GM18526 (cell line): Measurements from ENCODE around the gene HDAC4.

Experiments
- POLR2A ChIP-seq: IDR thresholded peaks from 3 replicates; pipeline ENCODE4 v1.6.1; 2011; ENCODE audit not compliant: insufficient read length; ENCODE audit errors: extremely low read depth

HDAC4 gene

GRCh38 chr2:239293775-239294430 lies 106.9 kb downstream of the HDAC4 start:
- TF ChIP-seq POLR2A, result no peak

GRCh38 chr2:239292959-239293774 lies 107.7 kb downstream of the HDAC4 start:
- TF ChIP-seq POLR2A, result no peak

GRCh38 chr2:239292531-239292930 lies 108.3 kb downstream of the HDAC4 start:
- no peak for TF ChIP-seq POLR2A

GRCh38 chr2:239291475-239292350 lies 109.1 kb downstream of the HDAC4 start:
- TF ChIP-seq POLR2A, result no peak

DNA sequence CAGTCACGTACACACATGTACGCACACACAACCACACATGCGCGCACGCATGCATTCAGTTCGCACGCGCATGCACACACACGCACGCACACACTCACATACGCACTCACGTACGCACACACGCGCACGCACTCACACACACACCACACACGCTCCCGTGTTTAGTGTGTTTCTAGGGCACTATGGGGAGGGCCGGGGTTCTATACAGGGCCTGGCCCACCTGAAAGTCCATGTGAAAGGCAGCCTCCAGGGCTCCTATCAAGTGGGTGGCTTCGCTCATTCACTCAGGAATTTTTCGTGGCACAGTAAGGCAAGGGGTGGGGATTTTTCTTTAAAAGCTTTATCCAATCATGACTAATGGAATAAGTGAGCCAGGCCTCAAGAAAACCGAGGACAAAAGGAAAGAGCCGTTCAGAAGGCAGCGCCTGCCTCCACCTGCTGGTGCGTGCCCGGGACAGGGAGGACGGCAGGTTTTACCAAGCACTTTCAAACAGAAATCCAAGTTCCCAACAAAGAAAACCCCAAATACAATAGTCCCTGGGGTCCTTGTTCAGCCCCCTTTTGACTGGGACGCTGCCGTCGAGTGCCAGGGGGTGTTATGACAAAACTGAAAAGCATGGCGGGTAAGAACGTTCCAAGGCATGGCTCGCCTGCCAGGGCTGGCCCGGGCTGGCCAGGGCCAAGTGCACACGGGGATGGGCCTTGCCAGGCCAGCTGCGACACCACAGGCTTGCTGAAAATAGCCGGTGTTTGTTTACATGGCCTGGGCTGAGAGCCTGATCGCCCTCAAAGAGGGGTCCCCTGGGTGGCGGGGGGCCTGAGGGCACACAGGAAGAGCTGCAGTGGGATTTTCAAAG lies 110.0 kb downstream of the HDAC4 start:
- TF ChIP-seq POLR2A, result no peak

GRCh38 chr2:239289545-239289944 lies 111.3 kb downstream of the HDAC4 start:
- no peak for TF ChIP-seq POLR2A

DNA sequence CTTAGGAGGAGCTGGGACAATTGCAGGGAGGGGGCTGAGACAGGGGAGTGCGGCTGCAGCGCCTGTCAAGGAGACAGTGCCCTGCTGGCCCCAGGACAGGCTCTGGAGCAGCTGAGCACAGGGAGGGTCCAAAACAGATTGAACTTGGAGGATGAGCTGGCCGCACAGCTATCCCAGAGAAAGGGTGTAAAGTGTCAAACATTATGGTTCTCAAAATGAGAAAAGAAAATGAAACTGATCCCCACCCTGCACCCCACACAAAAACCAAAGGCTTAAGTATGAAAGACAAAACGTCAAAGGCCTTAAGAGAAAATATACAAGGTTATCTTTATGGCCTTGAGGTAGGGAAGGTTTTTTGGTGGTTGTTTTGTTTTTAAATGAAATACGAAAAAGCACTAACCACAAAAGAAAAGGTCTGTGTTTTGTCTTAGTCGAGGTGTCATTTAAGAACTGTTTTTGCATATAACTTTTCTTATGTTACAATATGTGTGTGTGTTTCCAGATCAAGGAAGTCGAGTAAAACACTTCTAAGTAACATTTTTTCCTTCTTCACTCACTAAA lies 111.8 kb downstream of the HDAC4 start:
- no peak for TF ChIP-seq POLR2A

DNA sequence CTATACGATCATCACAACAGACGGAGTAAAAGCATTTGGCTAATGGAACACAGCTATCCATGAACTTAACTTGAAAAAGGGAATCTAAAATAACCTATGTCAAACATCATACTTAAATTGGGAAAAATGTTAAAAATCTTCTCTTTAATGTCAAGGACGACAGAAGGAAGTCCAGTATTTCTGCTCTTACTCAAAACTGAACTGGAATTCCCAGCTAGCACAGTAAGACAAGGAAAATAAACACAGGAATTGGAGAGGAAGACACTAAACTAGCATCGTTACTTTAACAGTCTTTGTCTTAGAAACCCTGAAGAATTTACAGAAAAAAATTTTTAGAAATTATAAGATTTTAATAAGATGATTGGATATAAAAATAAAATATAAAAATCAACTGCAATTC lies 112.6 kb downstream of the HDAC4 start:
- no peak for TF ChIP-seq POLR2A

- TF ChIP-seq POLR2A, result no peak
Measured at GRCh38 chr2:239287461-239287860, 113.4 kb downstream of the HDAC4 start.

DNA sequence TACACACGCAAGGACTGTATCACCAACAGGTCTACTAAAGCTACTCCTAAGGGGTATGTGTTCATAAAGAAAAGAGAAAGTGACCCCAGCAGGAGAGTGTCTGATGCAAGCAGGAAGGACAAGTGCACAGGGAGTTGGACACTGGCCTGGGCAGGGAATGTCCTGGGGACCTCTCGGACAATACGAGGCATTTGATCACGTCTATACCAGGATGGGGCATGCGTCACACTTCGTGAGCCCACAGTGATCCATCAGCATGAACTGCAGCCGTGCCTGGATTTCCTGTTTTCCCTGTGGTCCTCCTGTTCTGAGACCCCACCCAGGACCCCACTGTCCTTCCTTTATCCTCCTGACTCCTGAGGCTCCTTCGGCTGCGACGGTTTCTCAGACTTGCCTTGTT lies 113.9 kb downstream of the HDAC4 start:
- TF ChIP-seq POLR2A, result no peak

GRCh38 chr2:239285932-239286230 lies 114.9 kb downstream of the HDAC4 start:
- TF ChIP-seq POLR2A, result no peak

DNA sequence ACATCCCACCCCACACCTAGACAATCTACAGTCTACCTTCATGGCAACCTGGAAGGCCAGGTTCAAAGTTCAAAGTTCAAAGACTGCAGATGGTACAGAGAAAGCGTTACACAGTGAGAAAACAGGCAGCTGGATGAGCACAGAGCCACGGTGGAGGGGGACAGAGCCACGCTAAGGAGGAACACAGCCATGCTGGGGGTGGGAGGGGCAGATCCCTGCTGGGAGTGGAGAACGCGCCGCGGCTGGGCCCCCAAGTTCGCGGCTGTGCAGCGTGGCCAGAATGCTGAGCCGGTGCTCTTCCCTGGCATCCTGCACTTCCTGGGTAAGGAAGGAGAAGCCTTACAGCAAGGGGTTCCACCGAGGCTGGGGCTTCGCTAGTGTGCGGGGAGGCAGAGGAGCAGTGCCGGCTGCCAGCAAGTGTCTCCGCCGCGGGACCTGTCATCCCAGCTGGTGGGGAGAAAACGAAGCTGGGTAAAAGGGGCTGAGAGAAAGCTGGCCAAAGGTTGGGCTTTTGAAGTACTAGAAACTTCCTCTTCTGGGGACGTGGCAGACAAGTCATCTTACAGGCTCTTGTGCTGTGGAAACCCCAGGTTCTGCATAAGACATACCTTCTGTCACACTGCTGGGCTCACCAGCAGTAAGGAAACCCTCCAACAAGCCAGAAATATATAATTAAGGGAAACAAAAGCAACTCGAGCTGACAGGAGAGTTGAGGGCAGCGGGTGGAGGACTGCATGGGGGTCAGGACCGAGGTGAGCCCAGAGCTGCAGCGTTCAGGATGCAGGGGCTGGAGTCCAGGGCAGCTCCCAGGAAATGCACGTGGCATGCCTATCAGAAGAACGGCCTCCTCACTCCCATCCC lies 115.5 kb downstream of the HDAC4 start:
- TF ChIP-seq POLR2A, result no peak

GRCh38 chr2:239283961-239284795 lies 116.6 kb downstream of the HDAC4 start:
- TF ChIP-seq POLR2A, result no peak
